ENCODE measurements around the gene TCF23.
"Not testable (repeated sequence)": the region's sequence is repeated elsewhere in the genome, so short reads cannot be mapped to it uniquely, and the experiment has no call there.

The TCF23 gene

DNA sequence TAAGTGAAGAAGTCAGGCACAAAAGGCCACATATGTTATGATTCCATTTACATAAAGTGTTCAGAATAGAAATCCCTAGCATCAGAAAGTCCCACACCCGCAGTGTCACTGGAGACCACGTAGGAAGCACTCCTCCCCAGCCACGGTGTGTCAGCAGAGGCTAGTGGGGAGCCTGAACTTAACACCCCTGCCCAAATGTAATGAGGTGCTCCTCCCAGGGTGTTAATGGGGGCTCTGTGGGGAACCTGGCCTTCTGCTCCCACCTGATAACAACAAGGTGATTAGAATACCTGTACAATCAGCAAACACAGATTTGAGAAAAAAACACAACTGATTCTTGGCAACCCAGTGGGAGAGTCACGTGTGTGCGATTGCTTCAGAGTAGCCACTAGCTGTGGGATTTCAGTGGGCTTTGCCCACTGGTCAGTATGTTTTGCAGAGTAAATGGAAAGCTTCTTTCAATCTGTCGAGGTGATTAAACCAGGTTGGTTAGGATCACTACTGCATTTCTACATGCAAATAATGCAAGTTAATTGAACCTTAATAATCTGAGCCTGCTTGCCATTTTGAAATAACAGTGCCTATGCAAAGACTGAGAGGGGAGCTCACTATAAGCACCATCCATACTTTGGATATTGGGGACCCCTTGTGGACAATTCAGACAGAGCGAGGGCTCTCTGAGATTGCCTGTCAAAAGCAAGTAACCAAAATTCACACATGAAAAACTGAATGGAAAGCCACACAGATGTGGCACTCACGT lies 42.4 kb downstream of the TCF23 start:
- DNase-seq, result no peak

DNA sequence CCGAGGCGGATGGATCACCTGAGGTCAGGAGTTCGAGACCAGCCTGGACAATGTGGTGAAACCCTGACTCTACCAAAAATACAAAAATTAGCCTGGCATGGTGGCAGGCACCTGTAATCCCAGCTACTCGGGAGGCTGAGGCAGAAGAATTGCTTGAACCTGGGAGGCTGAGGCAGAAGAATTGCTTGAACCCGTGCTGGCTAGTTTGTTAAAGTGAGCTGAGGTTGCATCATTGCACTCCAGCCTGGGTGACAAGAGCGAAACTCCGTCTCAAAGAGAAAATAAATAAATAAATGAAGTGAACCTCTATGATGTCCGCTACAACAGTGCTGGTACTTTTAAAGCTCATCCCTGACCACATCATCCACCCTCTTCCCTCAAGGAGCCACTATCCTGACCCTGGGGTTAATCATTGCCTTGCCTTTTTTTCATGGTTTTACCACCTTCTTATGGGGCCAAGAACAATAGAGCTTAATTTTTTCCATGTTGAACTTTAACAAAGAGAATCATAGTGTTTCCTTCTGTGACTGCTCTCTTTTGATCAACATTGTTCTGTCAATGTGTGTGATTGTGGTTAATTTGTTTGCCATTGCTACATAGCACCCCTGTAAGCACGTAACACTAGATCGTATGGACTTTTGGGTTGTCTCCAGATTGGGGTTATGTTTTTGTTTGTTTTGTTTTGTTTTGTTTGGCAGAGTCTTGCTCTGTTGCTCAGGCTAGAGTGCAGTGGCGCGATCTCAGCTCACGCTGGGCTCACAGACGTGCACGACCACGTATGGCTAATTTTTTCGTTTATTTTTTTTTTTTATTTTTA lies 45.9 kb downstream of the TCF23 start:
- DNase-seq, result no peak

DNA sequence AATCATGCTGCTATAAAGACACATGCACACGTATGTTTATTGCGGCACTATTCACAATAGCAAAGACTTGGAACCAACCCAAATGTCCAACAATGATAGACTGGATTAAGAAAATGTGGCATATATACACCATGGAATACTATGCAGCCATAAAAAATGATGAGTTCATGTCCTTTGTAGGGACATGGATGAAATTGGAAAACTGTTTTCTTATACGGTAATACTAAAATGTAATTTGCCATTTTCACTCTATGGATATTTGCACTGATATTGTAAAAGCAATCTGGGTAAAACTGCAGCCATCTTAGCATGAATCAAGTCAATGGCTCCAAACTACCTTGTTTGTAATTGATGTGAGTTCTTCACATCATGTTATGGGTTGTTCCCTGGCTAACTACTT lies 47.0 kb downstream of the TCF23 start:
- DNase-seq, result not testable (repeated sequence)

DNA sequence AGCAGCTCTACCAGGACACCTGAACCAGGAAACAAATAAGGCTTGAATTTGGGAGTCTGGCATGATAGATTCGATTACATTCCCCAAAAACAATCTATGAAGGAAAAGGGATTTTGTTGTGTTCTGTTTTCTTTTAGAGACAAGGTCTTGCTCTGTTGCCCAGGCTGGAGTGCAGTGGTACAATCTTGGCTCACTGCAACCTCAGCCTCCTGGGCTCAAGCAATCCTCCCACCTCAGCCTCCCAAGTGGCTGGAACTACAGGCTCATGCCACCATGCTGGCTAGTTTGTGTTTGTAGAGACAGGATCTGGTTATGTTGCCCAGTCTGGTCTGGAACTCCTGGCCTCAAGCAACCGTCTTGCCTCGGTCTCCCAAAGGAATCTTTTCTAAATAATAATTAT lies 49.3 kb downstream of the TCF23 start:
- not testable (repeated sequence) for DNase-seq

DNA sequence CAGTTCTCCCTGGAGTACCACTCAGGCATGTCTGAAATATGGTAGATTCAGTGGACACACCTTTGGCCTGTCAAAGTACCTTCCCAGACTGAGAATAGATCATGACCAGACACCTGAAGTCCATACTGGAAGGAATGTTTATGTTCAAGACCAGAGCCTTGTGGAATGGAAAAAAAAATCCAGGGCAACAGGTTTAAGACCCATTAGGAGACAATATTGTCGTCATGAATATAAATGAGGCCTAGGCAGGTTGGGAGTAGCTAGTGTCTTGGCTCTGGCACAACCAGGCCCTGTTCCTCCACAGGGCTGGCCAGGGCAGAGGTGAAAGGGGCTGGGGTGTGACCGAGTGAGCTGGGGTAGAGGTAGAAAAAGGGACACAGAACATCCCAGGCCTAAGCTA lies 49.8 kb downstream of the TCF23 start:
- no peak for DNase-seq

DNA sequence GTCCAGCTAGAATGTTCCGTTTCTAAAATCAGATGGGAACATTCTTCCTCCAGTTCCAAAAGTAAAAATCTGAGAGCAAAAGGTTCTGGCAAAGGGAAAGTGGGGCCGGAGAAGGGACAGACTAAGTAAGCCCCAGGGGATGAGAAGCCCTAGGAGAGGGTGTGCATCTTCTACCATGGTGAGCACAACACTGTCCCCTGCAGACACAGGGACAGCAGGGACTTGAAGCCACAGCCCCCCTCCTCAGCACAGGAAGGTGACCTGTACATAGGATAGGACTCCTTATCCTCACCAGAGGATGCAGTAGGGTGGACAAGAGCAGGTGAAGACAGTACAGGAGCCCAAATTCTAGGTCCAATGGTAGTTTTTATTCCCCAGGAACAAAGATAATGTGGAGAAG lies 50.4 kb downstream of the TCF23 start:
- no peak for DNase-seq

DNA sequence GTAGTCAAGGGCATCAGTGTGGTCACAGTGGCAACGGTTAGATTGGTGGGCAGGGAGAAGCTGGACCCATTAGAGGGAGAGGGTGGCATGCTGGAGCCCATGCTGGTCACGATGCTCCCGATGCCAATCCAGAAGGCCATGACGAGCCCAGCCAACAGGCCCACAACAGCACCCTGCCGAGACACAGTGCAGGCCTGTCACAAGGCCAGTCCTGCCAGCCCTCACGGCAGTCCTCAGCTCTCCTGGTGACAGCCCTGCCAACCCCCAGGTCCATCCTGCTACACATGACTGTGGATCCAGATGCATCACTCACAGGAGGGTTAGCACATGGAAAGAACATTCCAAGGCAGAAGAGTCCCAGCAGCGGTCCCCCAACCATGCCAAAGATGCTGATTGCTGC lies 52.9 kb downstream of the TCF23 start:
- no peak for DNase-seq

DNA sequence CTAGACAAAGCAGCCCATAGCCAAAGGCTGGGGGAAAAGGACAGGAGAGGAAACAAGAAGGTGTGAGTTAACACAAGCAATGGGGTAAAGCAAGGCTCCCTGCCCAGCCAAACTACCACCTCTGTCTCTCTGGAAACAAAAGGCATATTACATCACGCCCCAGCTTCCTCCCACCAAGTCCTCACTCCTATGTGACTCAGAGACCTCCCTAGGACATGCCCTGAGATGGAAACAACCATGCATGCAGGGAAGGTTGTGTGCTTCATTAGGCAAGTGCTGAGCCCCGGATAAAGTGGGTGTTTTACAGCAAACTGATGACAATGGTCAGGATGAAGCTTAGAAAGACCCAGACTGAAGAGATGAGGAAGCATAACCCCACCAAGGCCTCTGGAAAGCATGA lies 54.0 kb downstream of the TCF23 start:
- no peak for DNase-seq

DNA sequence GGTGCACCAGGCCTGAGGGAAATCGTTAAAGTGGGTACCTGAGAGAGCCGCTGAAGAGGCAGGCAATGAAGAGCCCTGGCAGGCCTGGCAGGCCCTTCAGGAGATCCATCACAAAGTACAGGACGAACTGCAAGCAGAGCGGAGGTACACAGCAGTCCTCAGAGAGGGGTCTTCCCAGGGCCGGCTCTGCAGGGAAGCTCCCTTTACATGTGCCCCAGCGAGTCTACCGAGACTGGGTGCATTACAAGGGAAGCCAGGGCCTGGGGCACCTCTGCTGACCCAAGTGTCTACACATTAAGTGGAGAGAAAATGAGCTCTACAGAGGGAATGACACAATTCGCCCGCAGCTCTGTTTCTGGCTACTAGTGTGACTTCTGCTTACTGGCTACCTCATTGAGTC lies 54.9 kb downstream of the TCF23 start:
- no peak for DNase-seq

DNA sequence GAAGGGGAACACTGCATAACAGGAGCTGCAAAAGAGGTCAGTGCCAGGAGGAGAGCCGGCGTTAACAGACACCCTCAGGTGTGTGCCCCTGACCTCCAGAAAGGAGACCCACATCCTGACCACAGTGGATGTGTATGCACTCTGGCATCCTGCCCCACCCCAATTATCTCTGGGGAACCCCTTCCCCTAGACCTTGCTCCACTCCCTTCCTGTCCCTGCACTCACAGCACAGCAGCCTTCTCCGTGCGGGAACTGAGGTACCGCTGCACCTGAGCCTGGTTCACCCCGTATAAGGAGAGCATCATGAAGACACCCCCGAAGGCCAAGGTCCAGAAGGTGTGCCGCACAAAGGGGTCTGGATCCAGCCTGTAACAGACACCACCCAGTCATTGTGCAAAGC lies 55.8 kb downstream of the TCF23 start:
- DNase-seq, result no peak

DNA sequence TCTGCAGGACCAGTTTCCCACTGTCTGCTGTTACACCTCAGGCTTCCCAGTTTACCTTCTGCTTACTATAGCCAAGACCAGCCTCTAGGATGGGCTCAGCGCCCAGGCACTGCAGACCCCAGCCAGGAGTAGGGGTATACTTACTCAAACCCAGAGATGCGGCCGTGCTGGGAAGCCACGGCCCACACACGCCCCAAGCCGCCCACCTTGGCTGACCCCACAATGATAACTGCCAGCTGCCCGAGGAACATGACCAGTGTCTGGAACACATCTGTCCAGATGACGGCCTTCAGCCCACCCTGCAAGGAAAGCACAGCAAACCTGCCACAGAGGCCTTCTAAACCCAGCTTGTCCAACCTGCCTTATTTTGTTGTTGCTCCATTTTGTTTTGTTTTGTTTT lies 56.4 kb downstream of the TCF23 start:
- no peak for DNase-seq

DNA sequence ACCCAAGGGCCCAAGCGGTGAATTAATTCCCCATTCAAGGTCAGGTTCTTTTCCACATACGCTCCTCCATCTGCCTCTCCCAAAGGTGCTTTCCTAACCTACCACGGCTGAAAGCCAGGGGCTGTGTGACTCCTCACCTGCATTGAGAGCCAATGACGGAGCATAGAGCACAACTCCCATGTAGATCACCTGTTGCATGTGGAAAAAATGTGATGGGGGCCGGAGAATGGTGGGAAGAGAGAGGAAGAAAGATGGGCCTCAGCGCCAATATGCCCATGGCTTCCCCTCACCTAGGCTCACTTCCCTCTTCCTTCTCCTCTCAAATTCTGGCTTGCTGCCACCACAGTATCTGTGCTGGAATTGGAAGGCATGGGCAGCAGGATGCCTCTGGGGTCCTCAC lies 57.5 kb downstream of the TCF23 start:
- DNase-seq, result no peak

Measured in NCI-H1092 (cell line).